GM18519 (cell line): ENCODE data around the gene DHRS13.
A peak's percentile ranks its signal among the peaks of the same experiment; 100 is the strongest.

Experiments used
- ATAC-seq: cut with Tn5 transposase; IDR thresholded peaks from one replicate; pipeline ENCODE4 v1.9.1; 2021; ENCODE audit warnings: mild to moderate bottlenecking, moderate library complexity; ENCODE audit not compliant: unreplicated experiment, low FRiP score

The DHRS13 gene, protein sequence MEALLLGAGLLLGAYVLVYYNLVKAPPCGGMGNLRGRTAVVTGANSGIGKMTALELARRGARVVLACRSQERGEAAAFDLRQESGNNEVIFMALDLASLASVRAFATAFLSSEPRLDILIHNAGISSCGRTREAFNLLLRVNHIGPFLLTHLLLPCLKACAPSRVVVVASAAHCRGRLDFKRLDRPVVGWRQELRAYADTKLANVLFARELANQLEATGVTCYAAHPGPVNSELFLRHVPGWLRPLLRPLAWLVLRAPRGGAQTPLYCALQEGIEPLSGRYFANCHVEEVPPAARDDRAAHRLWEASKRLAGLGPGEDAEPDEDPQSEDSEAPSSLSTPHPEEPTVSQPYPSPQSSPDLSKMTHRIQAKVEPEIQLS

DNA sequence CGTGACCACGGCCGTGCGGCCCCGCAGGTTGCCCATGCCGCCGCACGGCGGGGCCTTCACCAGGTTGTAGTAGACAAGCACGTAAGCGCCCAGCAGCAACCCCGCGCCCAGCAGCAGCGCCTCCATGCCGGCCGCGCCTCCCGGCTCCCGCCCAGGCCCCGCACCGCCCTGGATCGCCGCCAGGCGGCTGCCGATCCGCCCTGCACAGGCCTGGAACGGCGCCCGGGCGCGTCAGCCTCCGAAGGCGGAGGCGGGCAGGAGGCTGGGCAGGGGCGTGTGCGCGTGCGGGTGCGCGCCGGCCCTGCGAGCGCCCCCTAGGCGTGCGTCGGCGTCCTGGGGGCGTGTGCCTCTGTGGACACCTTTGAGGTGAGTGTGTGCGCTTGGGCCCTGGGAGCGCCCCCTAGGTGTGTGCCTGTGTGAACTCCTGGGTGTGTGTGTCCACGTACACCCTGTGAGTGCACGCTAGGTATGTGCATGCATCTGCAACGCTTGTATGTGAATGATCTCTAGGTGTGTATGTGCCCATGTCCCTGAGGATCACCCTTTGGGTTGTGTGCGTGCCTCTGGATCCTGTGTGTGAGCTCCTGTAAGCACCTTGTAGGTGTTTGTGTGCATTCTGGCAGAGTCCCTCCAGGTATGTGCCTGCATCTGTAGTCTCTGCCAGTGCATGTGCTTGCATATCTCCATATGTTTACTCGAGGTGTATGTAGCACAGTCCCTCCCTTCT, at the start of gene DHRS13:
Gene DHRS13, minus strand, starts transcription at position 261 of the 727 bp plus-strand sequence. Its CDS starts 135 bp downstream, at position 126.
- ATAC-seq, result peak; percentile 74

DNA sequence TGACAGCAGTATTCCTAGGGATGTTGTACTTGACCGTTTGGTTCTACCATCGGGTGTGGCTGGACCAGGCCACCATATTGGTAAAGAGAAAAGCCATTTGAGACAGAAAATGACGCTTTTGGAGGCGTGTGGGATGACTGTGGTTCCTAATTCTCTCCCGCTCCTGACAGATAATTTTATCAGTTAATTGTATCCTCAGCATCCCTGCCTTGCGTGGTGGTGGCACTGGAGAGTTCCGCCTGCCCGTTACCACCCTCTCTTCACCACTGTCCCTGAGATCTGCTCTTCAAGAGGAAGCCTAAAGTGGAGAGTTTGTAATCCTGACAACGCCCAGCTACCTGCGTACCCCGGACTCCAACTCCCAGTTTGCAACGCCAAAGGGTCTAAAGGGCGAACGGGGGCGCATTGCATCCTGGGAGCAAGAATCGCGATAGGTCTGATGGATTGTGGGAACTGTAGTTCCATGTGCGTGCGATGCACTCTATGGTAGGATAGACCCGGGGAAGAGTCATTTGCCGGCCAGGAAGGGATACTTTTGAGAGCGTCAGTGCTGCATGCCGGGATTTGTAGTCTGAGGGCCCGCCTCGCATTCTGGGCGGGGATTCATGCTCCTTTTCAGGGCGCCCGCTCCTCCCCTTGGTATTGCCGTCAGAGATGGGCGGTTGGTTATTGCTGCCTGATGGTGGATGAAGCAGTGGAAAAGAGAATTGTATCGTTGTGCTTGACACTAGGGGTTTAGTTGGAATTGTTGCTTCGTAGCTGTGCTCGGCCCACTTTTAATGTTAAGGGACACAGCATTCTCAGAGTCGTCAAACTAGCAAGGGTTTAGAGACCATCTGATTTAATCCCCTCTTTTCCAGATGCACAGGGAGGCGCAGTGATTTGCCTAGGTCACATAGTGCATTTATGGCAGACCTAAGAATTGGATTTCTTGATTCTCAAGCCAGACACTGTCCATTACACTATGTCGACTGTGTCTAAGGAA, 49.4 kb upstream of the DHRS13 start:
- peak; percentile 45 for ATAC-seq

DNA sequence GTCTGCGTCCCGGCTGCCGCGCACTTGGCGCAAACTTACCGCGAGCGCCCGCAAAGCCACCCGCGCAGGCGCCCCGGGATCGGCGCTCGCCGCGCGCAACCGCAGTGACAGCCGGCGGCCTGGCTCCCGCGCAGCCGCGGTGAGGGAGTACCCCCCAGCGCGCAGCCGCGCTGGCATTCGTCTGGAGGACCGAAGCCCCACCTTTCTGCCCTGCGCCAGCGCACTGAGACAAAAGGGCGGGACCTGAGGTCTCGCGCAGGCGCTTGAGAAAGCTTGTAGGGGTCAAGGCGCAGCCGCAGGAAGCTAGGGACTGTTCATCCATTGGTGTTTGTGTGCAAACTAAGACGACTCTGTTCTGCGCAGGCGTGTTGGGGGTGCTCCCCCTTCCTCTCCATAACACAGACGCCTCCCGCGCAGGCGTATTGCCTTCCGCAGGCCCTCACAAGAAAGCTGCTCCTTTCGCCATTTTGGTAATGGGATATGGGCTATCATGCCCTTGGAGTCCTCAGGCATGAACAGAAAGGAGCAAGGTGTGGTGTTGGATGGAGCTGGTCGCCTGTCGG, 48.6 kb upstream of the DHRS13 start, which contains the start of gene PHF12:
Gene PHF12, minus strand, starts transcription at position 91 of the 563 bp plus-strand sequence. CDS start 558 bp downstream, outside the sequence.
- peak; percentile 60 for ATAC-seq

DNA sequence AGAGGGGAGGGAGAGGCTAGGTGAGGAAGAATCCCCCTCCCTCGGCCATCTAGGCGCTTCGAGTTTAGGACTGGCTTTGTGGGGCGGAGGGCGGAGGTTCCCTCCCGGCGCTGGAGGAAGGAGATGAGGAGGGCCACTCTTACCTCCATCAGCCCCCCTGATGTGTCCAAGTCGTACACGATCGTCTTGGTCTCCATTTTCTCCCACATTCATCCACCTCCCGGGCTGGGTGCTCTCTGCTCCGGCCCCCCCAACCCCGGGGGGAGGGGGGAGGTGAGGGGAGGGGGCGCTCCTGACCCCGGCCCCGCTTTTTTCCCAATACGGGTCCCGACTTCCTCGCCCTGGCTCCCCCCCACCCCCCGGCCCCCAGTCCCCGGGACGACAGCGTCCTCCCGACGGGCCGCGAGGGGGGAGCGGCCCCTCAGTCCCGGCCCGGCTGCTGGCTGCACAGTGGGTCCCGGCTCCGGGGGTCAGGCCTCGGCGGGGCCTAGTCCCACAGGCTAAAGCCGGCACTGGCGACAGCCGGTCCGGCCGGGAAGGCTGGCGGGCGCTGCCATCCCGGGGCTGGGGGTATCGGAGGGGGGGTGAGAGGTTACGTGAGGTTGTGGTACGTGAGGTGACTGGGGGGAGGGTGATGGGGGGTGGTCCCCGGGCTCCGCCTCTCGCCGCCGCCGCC, 48.0 kb upstream of the DHRS13 start:
- ATAC-seq, result no peak

DNA sequence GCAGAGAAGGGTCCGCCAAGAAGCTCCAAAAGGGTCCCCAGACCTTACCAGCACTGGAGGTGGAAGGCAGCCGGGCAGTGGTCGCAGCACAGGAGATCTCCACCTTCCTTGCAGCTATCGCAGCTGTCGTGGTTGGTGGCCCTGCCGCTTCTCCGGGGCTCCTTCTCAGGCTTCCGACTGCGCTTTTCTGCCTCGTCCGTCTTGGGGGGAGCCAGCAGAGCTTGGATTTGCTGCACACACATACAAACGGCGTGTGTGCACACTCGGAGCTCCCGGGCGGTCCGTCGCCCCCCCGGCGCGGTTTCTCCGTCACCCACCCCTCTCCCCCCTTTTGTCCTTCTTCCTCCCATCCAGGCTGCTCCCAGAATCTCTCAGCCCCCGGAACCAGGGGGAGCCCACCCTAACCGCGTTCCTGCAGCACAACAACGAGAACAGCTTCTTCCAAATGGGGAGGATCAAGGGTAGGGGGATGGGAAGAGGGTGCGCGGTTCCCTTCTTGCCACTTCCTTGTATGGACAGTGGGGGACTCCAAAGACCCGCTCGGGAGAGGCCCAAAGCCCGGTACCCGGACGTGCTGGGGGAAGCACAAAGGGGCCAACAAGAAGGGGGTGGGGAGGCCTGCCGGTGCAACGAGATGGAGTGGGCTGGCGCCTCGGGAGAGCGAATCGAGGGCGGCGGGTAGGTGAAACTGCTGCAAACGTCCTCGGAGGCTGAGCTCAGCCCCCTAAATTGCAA, 47.3 kb upstream of the DHRS13 start:
- ATAC-seq, result no peak

DNA sequence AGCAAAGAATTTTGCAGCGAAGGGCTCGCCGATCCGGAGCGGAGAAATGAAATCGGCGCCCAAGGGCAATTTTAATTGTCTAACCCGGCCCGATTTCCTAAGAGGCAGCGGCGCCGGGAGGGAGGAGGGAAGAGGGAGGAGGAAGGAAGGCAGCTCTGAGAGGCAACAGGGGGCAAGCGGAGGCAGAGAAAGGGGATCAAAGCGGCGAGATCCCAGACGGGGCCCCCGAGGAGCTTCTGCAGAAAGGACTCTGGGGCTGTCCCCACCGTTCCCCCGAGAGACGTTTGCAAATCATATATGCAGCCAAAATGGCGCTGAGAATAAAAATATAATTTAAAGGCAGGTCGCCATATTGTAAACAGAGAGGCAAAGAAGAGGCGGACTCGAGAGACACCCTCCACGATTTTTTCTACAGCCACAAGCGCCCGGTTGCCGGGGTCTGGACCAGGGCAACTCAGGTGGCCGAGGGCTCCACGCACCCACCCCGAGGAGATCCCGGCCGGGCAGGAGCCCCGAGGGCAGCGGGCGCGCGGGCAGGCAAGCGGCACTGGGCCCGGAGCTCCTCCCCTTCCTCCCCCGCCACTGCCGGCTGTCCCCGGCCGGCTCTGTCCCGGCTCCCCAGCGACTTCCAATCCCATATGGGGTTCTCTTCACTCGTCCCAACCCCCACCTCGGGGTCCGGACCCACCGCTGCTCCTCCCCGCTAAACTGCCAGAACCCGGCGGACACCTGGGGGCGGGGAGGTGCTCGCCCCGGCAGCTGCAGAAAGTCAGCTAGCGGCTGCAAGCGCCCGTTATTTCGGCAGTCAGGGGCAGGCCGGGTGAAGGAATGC, 46.5 kb upstream of the DHRS13 start:
- ATAC-seq, result no peak

DNA sequence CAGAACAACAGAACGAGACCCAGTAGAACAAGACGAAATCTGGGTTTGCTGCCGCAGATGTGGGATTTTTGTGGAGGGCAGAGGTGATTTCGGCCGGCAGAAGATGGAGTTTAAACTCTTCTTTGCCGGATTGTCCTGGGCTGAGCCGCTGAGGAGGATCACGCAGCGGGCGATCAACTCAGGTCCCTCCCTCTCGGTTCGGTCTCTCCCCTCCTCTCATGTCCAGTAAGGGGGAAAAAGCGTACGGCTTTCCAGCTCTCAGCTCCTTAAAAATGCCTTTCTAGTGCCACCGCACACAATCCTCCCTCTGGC, 46.0 kb upstream of the DHRS13 start:
- no peak for ATAC-seq

DNA sequence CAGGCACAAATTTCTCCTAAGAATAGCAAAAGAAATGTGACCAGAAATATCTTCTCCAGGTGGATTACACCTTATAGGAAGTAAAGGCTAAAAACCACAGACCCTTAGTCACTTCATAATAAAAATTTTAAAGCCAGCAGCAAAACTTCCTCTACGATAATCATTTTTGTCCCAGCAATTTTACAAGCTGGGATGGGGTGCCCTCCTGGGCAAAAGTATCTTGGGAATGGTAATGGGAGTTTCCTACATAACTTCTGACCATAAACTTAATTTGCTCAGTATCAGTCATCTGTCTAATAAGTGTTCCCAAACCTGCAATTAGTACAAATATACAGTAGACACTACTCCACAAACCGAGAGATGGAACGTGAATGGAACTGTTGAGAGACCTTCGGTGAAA, 45.5 kb upstream of the DHRS13 start:
- no peak for ATAC-seq

DNA sequence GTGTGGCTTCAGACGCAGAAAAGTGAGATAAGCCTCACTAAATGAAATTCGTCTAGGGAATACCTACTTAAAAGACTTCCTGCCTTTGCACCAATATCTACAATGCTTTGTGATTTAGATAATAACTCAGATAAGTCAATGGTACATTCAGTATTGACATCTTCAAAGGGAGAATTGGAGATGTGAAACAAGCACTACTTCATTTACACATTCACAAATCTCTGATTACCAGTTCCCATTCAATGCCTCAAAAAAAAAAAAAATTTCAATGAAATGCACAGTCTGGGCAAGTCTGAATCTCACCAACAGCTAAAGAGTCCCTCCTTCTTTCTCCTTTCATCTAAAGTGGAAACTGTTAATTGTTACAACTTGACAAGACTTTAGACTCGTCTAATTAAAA, 44.8 kb upstream of the DHRS13 start:
- no peak for ATAC-seq

DNA sequence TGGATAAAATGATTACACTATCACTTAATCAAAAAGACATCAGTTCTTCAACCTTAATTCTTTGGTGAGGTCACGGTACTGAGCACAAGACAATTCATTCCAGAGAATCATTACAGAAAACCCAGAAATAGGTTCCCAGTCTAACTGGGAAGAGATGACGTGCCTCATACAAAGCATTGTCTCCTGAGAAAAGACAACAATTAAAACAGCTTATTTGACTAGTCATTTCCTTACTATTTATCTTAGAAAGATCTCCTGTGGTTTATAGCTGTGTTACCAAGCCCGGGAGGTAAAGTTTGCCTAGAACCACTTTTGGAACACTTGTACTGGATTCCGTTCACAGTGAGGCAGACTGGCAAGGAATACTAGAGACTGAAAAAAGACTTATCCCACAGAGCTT, 43.4 kb upstream of the DHRS13 start:
- no peak for ATAC-seq

DNA sequence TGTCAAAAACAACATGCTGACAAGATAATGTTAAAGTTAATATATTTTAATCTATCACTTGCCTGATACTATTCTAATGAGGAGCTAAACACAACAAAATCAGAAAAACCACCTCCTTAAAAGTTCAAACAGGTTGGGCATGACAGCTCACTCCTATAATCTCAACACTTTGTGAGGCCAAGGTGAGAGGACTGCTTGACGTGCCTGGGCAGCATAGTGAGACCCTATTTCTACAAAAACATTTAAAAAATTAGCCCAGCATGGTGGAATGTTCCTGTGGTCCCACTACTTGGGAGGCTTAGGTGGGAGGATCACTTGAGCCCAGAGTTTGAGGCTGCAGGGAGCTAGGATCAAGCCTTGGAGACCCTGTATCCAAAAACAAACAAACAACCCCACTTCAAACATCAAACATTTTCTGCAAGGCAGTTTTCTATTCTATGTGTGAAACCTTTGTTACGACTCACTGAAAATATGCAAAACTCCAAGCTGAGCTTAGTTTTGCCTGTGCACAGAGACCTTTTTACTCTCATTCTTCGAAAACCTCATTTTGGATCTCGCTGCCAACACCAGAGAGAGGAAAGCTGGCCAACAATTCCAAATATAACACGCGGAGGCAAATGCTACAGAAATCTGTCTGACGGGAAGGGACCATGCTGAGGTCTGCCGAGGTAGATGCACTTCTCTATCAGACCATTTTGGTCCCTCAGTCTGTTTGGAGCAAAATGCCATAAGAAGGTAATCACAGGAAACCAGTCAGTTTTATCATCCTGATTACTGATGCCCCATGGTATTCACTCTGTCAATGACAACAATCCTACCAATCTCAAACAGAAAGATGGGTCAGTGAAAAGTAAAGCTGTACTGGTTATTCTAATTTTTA, 42.2 kb upstream of the DHRS13 start:
- no peak for ATAC-seq

DNA sequence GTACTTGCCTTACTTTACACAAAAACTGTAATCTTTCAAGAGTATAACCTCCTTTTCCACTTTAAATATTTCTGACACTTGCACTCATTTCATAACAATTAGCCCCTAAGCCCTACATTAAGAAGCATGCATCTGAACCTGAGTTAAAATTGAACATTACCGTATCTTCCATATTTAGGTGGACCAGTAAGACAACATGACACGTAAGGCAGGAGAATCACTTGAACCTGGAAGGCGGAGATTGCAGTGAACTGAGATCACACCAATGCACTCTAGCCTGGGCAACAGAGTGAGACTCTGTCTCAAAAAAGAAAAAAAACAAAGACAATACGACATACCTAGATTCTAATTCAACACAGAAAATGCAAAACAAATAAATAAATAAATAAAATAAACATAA, 41.5 kb upstream of the DHRS13 start:
- no peak for ATAC-seq

DNA sequence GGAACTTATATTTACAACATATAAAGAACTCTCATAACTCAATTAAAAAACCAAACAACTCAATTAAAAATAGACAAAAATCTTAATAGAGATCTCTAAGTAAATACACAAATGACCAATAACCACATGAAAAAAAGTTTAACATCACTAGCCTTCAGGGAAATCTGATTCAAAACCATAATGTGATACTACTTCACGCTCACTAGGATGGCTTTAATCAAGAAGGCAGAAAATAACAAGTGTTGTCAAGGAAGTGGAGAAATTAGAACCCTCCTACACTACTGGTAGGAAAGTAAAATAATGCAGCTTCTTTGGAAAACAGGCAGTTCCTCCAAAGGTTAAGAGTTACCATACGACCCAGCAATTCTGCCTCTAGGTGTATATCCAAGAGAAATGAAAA, 40.0 kb upstream of the DHRS13 start:
- no peak for ATAC-seq

DNA sequence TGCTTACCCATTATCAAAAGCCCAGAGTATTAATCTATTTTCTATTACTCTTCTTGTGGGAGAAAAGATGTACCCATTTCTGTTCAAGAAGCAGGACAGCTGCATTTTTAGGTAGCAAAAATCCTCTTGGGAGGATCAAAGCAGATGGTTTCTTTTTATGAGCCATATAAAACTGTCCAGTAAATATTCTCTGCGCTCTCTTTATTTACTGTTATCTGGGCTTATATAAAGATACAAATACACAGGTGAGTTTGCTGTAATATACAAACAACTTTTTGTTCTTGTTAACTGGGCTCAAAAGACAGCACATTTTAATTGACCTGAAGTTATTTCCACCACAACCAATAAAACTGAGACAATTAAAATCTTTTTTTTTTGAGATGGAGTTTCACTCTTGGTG, 38.4 kb upstream of the DHRS13 start:
- no peak for ATAC-seq

DNA sequence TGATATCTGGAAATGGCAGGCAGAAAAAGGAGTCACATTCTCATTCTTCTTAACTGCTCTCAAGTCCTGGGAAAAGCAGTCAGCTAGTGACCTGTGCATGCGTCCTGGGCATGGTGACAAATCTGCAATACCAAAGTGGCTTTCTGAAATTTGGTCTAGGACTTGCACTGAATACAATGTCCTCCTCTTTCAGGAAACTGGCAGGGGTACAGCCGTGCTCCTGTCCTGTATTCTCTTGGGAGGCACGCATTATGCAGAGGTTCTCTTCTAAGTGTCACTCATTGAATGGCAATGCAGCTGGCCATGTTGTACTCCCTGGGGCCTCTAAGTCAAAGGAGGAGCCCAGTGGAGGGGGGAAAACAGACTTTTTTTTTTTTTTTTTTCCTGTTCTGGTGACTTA, 37.8 kb upstream of the DHRS13 start:
- no peak for ATAC-seq

DNA sequence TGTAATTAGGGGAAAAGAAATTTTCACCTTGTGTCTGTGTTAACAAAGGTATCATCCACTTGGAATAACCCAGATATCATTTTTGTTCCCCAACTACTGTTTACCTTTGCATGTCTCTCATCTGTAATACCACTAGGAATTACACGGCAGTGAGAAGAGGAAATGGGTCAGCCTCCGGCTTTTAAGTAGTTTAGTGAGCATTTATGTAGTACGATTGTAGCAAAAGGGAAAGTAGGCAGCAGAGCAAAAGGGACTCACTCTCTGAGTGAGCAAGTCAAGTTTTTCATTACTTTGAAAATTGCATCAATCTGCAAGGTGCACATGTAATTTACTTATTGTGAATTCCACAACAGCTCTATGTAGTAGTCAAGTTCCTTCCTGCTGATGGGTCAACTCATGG, 37.3 kb upstream of the DHRS13 start:
- no peak for ATAC-seq

DNA sequence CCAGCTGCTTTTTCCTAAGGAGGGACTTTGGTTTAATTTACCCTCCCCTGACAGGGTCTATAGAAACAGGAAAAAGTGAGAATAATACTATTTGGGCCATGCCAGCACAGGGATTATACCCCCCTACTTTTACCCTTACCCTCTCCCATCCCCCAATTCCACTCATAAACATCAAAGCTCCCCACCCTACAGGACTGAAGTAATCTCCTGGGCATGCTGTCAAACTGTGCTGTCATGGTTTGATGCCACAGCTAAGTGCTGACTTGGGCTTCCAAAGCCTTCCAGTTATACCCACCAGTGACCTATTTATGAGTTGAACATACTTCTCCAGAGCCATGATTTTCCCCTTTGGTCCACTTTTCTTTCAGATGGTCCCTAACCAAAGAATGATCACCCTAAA, 35.7 kb upstream of the DHRS13 start:
- ATAC-seq, result no peak
